IMR-90 (cell line): Measurements from ENCODE around the gene STK17A. TPM values are rescaled to one million over a fixed set of nuclear protein-coding genes. Genes with fewer than 3 reads are reported as not detected.

Source experiments
- ATAC-seq: fragments of 200-7000 bp; cut with Tn5 transposase; 2 replicates; pipeline ENCODE4 v1.9.1; 2020; ENCODE audit warnings: low read depth, mild to moderate bottlenecking, moderate library complexity
- BruUV-seq: library from RNA; stranded (reverse); fragments of 400-500 nt; replicated peaks from 2 replicates; lab custom pipeline; 2021; lab: Mats Ljungman, UMichigan
- CTCF ChIA-PET: fragments of 300-600 bp; formaldehyde crosslinking; extraction: SDS; loops from one replicate; lab custom pipeline; 2021; ENCODE audit warnings: antibody characterized with exemption; lab: Yijun Ruan, JAX
- POLR2A ChIA-PET: fragments of 300-600 bp; sonication (Branson Sonifier 250); formaldehyde crosslinking; loops from one replicate; lab custom pipeline; 2022; ENCODE audit warnings: antibody characterized with exemption; ENCODE audit not compliant: unreplicated experiment; lab: Charles Lee
- DNase-seq: peaks from one replicate; pipeline ENCODE4 v3.0.0; 2013
- H2AFZ ChIP-seq: replicated peaks from 2 replicates; pipeline ENCODE3; 2013; ENCODE audit warnings: low read length, mild to moderate bottlenecking; ENCODE audit not compliant: poor library complexity
- H2AK5ac ChIP-seq: 2 replicates; pipeline ENCODE4 v1.6.1; 2013; ENCODE audit warnings: low read depth, low read length, inconsistent platforms
- H2AK9ac ChIP-seq: replicated peaks from 2 replicates; pipeline ENCODE3; 2013; ENCODE audit warnings: mild to moderate bottlenecking, low read depth, low read length, moderate library complexity; ENCODE audit not compliant: poor library complexity
- H2BK120ac ChIP-seq: 2 replicates; pipeline ENCODE4 v1.6.1; 2013; ENCODE audit warnings: low read depth, low read length, inconsistent platforms
- H2BK15ac ChIP-seq: 3 replicates; pipeline ENCODE4 v1.6.1; 2013; ENCODE audit warnings: low read depth, low read length, inconsistent platforms
- H2BK20ac ChIP-seq: 2 replicates; pipeline ENCODE4 v1.6.1; 2013; ENCODE audit warnings: low read depth, mild to moderate bottlenecking, inconsistent platforms, low read length, moderate library complexity
- H2BK5ac ChIP-seq: 2 replicates; pipeline ENCODE4 v1.6.1; 2013; ENCODE audit warnings: mild to moderate bottlenecking, low read depth, low read length, inconsistent platforms; ENCODE audit not compliant: poor library complexity, severe bottlenecking
- H3K14ac ChIP-seq: replicated peaks from 2 replicates; pipeline ENCODE4 v1.6.1; 2013; ENCODE audit warnings: low read depth, low read length, inconsistent platforms
- H3K18ac ChIP-seq: 2 replicates; pipeline ENCODE4 v1.6.1; 2013; ENCODE audit warnings: low read depth, low read length, control low read depth
- H3K23ac ChIP-seq: 2 replicates; pipeline ENCODE4 v1.6.1; 2013; ENCODE audit warnings: low read depth, low read length, inconsistent platforms
- H3K27ac ChIP-seq: 2 replicates; pipeline ENCODE4 v1.5.1; 2013; ENCODE audit warnings: mild to moderate bottlenecking, control low read depth, low read length; ENCODE audit not compliant: insufficient read depth
- H3K27me3 ChIP-seq: 2 replicates; pipeline ENCODE4 v1.6.1; 2013; ENCODE audit warnings: low read length; ENCODE audit not compliant: control insufficient read depth, insufficient read depth
- H3K36me3 ChIP-seq: 2 replicates; pipeline ENCODE4 v1.6.1; 2013; ENCODE audit warnings: low read length, mixed read lengths; ENCODE audit not compliant: control insufficient read depth, insufficient read depth
- H3K4ac ChIP-seq: 2 replicates; pipeline ENCODE4 v1.6.1; 2013; ENCODE audit warnings: low read depth, low read length, inconsistent platforms
- H3K4me1 ChIP-seq: 2 replicates; pipeline ENCODE4 v1.6.1; 2013; ENCODE audit warnings: low read length, mixed read lengths; ENCODE audit not compliant: control insufficient read depth, insufficient read depth
- H3K4me2 ChIP-seq: 2 replicates; pipeline ENCODE4 v1.6.1; 2013; ENCODE audit warnings: low read depth, mild to moderate bottlenecking, control low read depth, low read length, moderate library complexity
- H3K4me3 ChIP-seq: 2 replicates; pipeline ENCODE4 v1.5.1; 2013; ENCODE audit warnings: low read depth, mild to moderate bottlenecking, control low read depth, low read length, moderate library complexity; ENCODE audit not compliant: insufficient read depth
- H3K56ac ChIP-seq: 2 replicates; pipeline ENCODE4 v1.6.1; 2013; ENCODE audit warnings: low read length, inconsistent platforms; ENCODE audit not compliant: insufficient read depth; ENCODE audit errors: extremely low read depth
- H3K79me1 ChIP-seq, 2 experiments: 2 replicates each; pipeline ENCODE4 v1.6.1; 2013; ENCODE audit warnings: low read length in 2 of 2, inconsistent platforms in 1 of 2, low read depth in 1 of 2
- H3K9ac ChIP-seq: 2 replicates; pipeline ENCODE4 v1.6.1; 2013; ENCODE audit warnings: low read depth, low read length, control low read depth
- H3K9me1 ChIP-seq: 2 replicates; pipeline ENCODE4 v1.6.1; 2013; ENCODE audit warnings: low read length, inconsistent platforms; ENCODE audit not compliant: insufficient read depth
- H3K9me3 ChIP-seq: 2 replicates; pipeline ENCODE4 v1.6.1; 2013; ENCODE audit warnings: low read length; ENCODE audit not compliant: control insufficient read depth, insufficient read depth
- H4K20me1 ChIP-seq: 2 replicates; pipeline ENCODE4 v1.6.1; 2013; ENCODE audit warnings: low read length, inconsistent platforms; ENCODE audit not compliant: insufficient read depth
- H4K5ac ChIP-seq: 2 replicates; pipeline ENCODE4 v1.6.1; 2013; ENCODE audit warnings: mild to moderate bottlenecking, low read depth, low read length, control low read depth
- H4K8ac ChIP-seq, 2 experiments: 2 replicates each; pipeline ENCODE4 v1.6.1; 2013; ENCODE audit warnings: low read depth in 2 of 2, low read length in 2 of 2, control low read depth in 1 of 2, inconsistent platforms in 1 of 2
- H4K91ac ChIP-seq: 2 replicates; pipeline ENCODE4 v1.6.1; 2013; ENCODE audit warnings: low read depth, low read length, inconsistent platforms; ENCODE audit not compliant: insufficient read depth
- CEBPB ChIP-seq: IDR thresholded peaks from 2 replicates; pipeline ENCODE4 v1.6.1; 2012; ENCODE audit warnings: low read depth, low read length, improper control_type of control experiment
- FOS ChIP-seq: fragments of 150-350 bp; IDR thresholded peaks from 2 replicates; pipeline ENCODE4 v1.6.1; 2016; ENCODE audit warnings: low read depth, low read length
- WGBS, 2 experiments: methylation state at CpG; one replicate each; pipeline versions ENCODE4 v1.1.5 to v1.1.7; 2013; ENCODE audit warnings: missing lambda C conversion rate in 2 of 2; ENCODE audit not compliant: insufficient read length in 1 of 2; ENCODE audit errors: extremely low coverage in 2 of 2; 5-methylcytosine and 5-hydroxymethylcytosine counted together
- dilution Hi-C: fragments of 300-500 bp; cut with HindIII; formaldehyde crosslinking; loops from one replicate; pipeline ENCODE4 v1.14.3; 2018; ENCODE audit warnings: low sequenced_read_pairs; ENCODE audit not compliant: unreplicated experiment
- in situ Hi-C: fragments of 300-500 bp; cut with MboI; formaldehyde crosslinking; loops from 3 replicates; pipeline ENCODE4 v1.14.3; 2019; ENCODE audit warnings: low sequenced_read_pairs, inconsistent platforms, mixed read lengths
- intact Hi-C: fragments of 100-400 bp; cut with micrococcal nuclease; formaldehyde crosslinking; loops from 2 replicates; pipeline ENCODE4 v1.10.0; 2022
- polyA plus RNA-seq, 3 experiments: library from polyadenylated mRNA; depleted of rRNA; stranded (reverse); fragments of >200 nt; gene quantifications; 2 replicates each; pipeline ENCODE4 v1.2.3, GENCODE V29; 2012; ENCODE audit warnings: low replicate concordance in 1 of 3
- total RNA-seq: library from RNA; depleted of rRNA; stranded (reverse); fragments of >200 nt; gene quantifications from 2 replicates; pipeline ENCODE4 v1.2.3, GENCODE V29; 2012

Gene STK17A
- total and polyA plus RNA-seq, 2 of the 4 experiments (the other 2 are of a cell fraction), result 40.5 to 50.5 TPM

GRCh38 chr7:43630482-43630881 lies 47.6 kb downstream of the STK17A start:
- no peak overlapping the region for H3K18ac ChIP-seq
- no peak overlapping the region for H3K4me2 ChIP-seq
- H3K36me3 ChIP-seq, result peaks cover 31% of the 10 kb centered on the region
- WGBS, 2 experiments, result no CpG with 5 or more reads among the region's 3 CpGs
- dilution Hi-C loops (no loop called here), in situ Hi-C loops (no loop called here), intact Hi-C loops (no loop called here)
- no peak overlapping the region for H2BK5ac ChIP-seq
- H3K4ac ChIP-seq, result no peak overlapping the region
- no peak overlapping the region for H4K91ac ChIP-seq
- ATAC-seq, result no peak
- H2BK15ac ChIP-seq, result no peak overlapping the region
- H4K20me1 ChIP-seq, result peaks cover 6% of the 10 kb centered on the region; the same call in 1 of the 2 replicates
- H3K79me1 ChIP-seq, result peaks cover 44 to 69% of the 10 kb centered on the region in 2 experiments
- H3K27me3 ChIP-seq, result no peaks in the 10 kb centered on the region
- no peak overlapping the region for H2AFZ ChIP-seq
- no peak overlapping the region for H3K27ac ChIP-seq
- no TSS peak for BruUV-seq
- H3K4me3 ChIP-seq, result no peak overlapping the region
- ChIA-PET POLR2A (interaction anchor here (0.7 kb wide), 1 partner anchor 14 kb away, joined by 3 read pairs; no protein-coding TSS in a partner anchor), CTCF (no interaction called here)
- DNase-seq, result no peak
- H2AK9ac ChIP-seq, result no peak overlapping the region
- no peak overlapping the region for H2AK5ac ChIP-seq
- no peak overlapping the region for H3K56ac ChIP-seq
- TF ChIP-seq CEBPB, result peak; percentile 97
- TF ChIP-seq FOS, result no peak
- H3K9me3 ChIP-seq, result no peaks in the 10 kb centered on the region
- H3K4me1 ChIP-seq, result peaks cover 2% of the 10 kb centered on the region
- H3K14ac ChIP-seq, result no peak overlapping the region
- H3K9ac ChIP-seq, result no peak overlapping the region
- no peak overlapping the region for H2BK20ac ChIP-seq
- no peak overlapping the region for H3K23ac ChIP-seq
- H4K5ac ChIP-seq, result no peak overlapping the region
- H2BK120ac ChIP-seq, result no peak overlapping the region
- H4K8ac ChIP-seq, result no peak overlapping the region
- peaks cover 6% of the 10 kb centered on the region; the same call in 1 of the 2 replicates for H3K9me1 ChIP-seq
